Effector memory CD8-positive, alpha-beta T cell (primary cell): ENCODE measurements around the gene DUSP7.
A peak's percentile ranks its signal among the peaks of the same experiment; 100 is the strongest.

ENCODE experiments used
- ATAC-seq: fragments of 150-1000 bp; cut with Tn5 transposase; replicated peaks from 2 replicates; pipeline ENCODE4 v1.10.0; 2021; ENCODE audit warnings: mild to moderate bottlenecking, moderate library complexity
- DNase-seq, 3 experiments: peaks; one replicate each; pipeline ENCODE4 v3.0.0; 2021
- H3K27ac Mint-ChIP-seq, 2 donors: one replicate each; pipeline ENCODE4 v1.8.0; 2022; ENCODE audit warnings: mild to moderate bottlenecking in 2 of 2, mixed read lengths in 2 of 2, moderate library complexity in 2 of 2
- H3K27me3 Mint-ChIP-seq, 2 donors: one replicate each; pipeline ENCODE4 v1.8.0; 2022; ENCODE audit warnings: mixed read lengths in 2 of 2
- H3K36me3 Mint-ChIP-seq: one replicate; pipeline ENCODE4 v1.8.0; 2022; ENCODE audit warnings: mild to moderate bottlenecking, moderate library complexity, mixed read lengths; ENCODE audit not compliant: insufficient read depth
- H3K4me1 Mint-ChIP-seq, 2 donors: one replicate each; pipeline ENCODE4 v1.8.0; 2022; ENCODE audit warnings: low read depth in 2 of 2, mixed read lengths in 2 of 2
- H3K4me3 Mint-ChIP-seq, 2 donors: one replicate each; pipeline ENCODE4 v1.8.0; 2022; ENCODE audit warnings: mild to moderate bottlenecking in 2 of 2, mixed read lengths in 2 of 2, moderate library complexity in 2 of 2
- H3K9me3 Mint-ChIP-seq, 2 donors: one replicate each; pipeline ENCODE4 v1.8.0; 2022; ENCODE audit warnings: mixed read lengths in 2 of 2

DUSP7 gene

GRCh38 chr3:52031896-52032295 is 24.5 kb downstream of the DUSP7 start:
- DNase-seq (no peak), ATAC-seq (no peak)
- Mint-ChIP-seq H3K27me3 (no peaks in the 10 kb centered on the region), H3K27ac (peak overlapping the region in 1 of 2 donors; percentile 19), H3K9me3 (no peaks in the 10 kb centered on the region), H3K36me3 (no peaks in the 10 kb centered on the region), H3K4me3 (no peak overlapping the region), H3K4me1 (peaks cover 0 to 2% of the 10 kb centered on the region in 2 donors)

GRCh38 chr3:52030714-52031310 is 25.6 kb downstream of the DUSP7 start:
- Mint-ChIP-seq H3K9me3 (no peaks in the 10 kb centered on the region), H3K4me1 (peaks cover 0 to 2% of the 10 kb centered on the region in 2 donors), H3K36me3 (no peaks in the 10 kb centered on the region), H3K27me3 (no peaks in the 10 kb centered on the region), H3K27ac (peak overlapping the region in 1 of 2 donors; percentile 10), H3K4me3 (no peak overlapping the region)
- DNase-seq (no peak), ATAC-seq (no peak)

- H3K9me3 Mint-ChIP-seq: no peaks in the 10 kb centered on the region
- DNase-seq (no peak), ATAC-seq (no peak)
- no peaks in the 10 kb centered on the region for H3K36me3 Mint-ChIP-seq
- H3K4me3 Mint-ChIP-seq: no peak overlapping the region
- H3K27ac Mint-ChIP-seq: peak overlapping the region in 1 of 2 donors; percentile 38
- peaks cover 0 to 2% of the 10 kb centered on the region in 2 donors for H3K4me1 Mint-ChIP-seq
- no peaks in the 10 kb centered on the region for H3K27me3 Mint-ChIP-seq
These were observed 26.8 kb downstream of the DUSP7 start for GRCh38 chr3:52029535-52029934.

GRCh38 chr3:52029053-52029452 is 27.3 kb downstream of the DUSP7 start:
- no peak for ATAC-seq
- H3K36me3 Mint-ChIP-seq: no peaks in the 10 kb centered on the region
- peaks cover 0 to 2% of the 10 kb centered on the region in 2 donors for H3K4me1 Mint-ChIP-seq
- H3K27ac Mint-ChIP-seq: no peak overlapping the region
- DNase-seq: no peak
- no peaks in the 10 kb centered on the region for H3K27me3 Mint-ChIP-seq
- H3K4me3 Mint-ChIP-seq: no peak overlapping the region
- H3K9me3 Mint-ChIP-seq: no peaks in the 10 kb centered on the region

GRCh38 chr3:52028572-52028971 is 27.8 kb downstream of the DUSP7 start:
- peaks cover 0 to 2% of the 10 kb centered on the region in 2 donors for H3K4me1 Mint-ChIP-seq
- H3K27me3 Mint-ChIP-seq: no peaks in the 10 kb centered on the region

GRCh38 chr3:52026041-52026440 is 30.3 kb downstream of the DUSP7 start:
- Mint-ChIP-seq H3K4me3 (no peak overlapping the region), H3K27me3 (no peaks in the 10 kb centered on the region), H3K4me1 (peaks cover 0 to 2% of the 10 kb centered on the region in 2 donors), H3K9me3 (no peaks in the 10 kb centered on the region), H3K27ac (peak overlapping the region in 1 of 2 donors; percentile 57), H3K36me3 (no peaks in the 10 kb centered on the region)
- DNase-seq (no peak), ATAC-seq (no peak)

More at GRCh38 chr3:52028572-52028971, 27.8 kb downstream of the DUSP7 start:
- Mint-ChIP-seq H3K27ac (no peak overlapping the region), H3K9me3 (no peaks in the 10 kb centered on the region), H3K4me3 (no peak overlapping the region), H3K36me3 (no peaks in the 10 kb centered on the region)
- DNase-seq (no peak), ATAC-seq (no peak)

GRCh38 chr3:52025453-52025852 is 30.9 kb downstream of the DUSP7 start:
- no peak for ATAC-seq
- no peaks in the 10 kb centered on the region for H3K27me3 Mint-ChIP-seq
- H3K9me3 Mint-ChIP-seq: no peaks in the 10 kb centered on the region
- DNase-seq: no peak
- H3K36me3 Mint-ChIP-seq: no peaks in the 10 kb centered on the region
- peaks cover 0 to 2% of the 10 kb centered on the region in 2 donors for H3K4me1 Mint-ChIP-seq
- peak overlapping the region in 1 of 2 donors; percentile 57 for H3K27ac Mint-ChIP-seq
- no peak overlapping the region for H3K4me3 Mint-ChIP-seq

- no peaks in the 10 kb centered on the region for H3K9me3 Mint-ChIP-seq
- no peaks in the 10 kb centered on the region for H3K36me3 Mint-ChIP-seq
- DNase-seq: no peak
- no peak overlapping the region for H3K4me3 Mint-ChIP-seq
- H3K27me3 Mint-ChIP-seq: no peaks in the 10 kb centered on the region
- H3K4me1 Mint-ChIP-seq: no peaks in the 10 kb centered on the region
- H3K27ac Mint-ChIP-seq: peak overlapping the region; percentile 5 to 57
- ATAC-seq: no peak
These were observed 31.5 kb downstream of the DUSP7 start for GRCh38 chr3:52024765-52025452.

- Mint-ChIP-seq H3K4me1 (no peaks in the 10 kb centered on the region), H3K27me3 (no peaks in the 10 kb centered on the region), H3K9me3 (no peaks in the 10 kb centered on the region), H3K27ac (peak overlapping the region in 1 of 2 donors; percentile 5), H3K36me3 (no peaks in the 10 kb centered on the region), H3K4me3 (no peak overlapping the region)
- DNase-seq: no peak
- ATAC-seq: no peak
These were observed 32.3 kb downstream of the DUSP7 start for GRCh38 chr3:52023860-52024764.

GRCh38 chr3:52023101-52023770 is 33.1 kb downstream of the DUSP7 start:
- no peaks in the 10 kb centered on the region for H3K4me1 Mint-ChIP-seq
- DNase-seq: no peak
- no peaks in the 10 kb centered on the region for H3K36me3 Mint-ChIP-seq
- H3K4me3 Mint-ChIP-seq: no peak overlapping the region
- peak overlapping the region in 1 of 2 donors; percentile 41 for H3K27ac Mint-ChIP-seq
- ATAC-seq: no peak
- no peaks in the 10 kb centered on the region for H3K9me3 Mint-ChIP-seq
- H3K27me3 Mint-ChIP-seq: no peaks in the 10 kb centered on the region

- Mint-ChIP-seq H3K36me3 (no peaks in the 10 kb centered on the region), H3K4me1 (no peaks in the 10 kb centered on the region), H3K27ac (no peak overlapping the region), H3K9me3 (no peaks in the 10 kb centered on the region), H3K27me3 (no peaks in the 10 kb centered on the region), H3K4me3 (no peak overlapping the region)
- no peak for DNase-seq
- ATAC-seq: no peak
These were observed 33.9 kb downstream of the DUSP7 start for GRCh38 chr3:52022323-52023100.

- H3K27me3 Mint-ChIP-seq: no peaks in the 10 kb centered on the region
- no peaks in the 10 kb centered on the region for H3K4me1 Mint-ChIP-seq
- no peaks in the 10 kb centered on the region for H3K9me3 Mint-ChIP-seq
- H3K36me3 Mint-ChIP-seq: no peaks in the 10 kb centered on the region
- ATAC-seq (no peak), DNase-seq (no peak)
- peak overlapping the region; percentile 7 to 14 for H3K27ac Mint-ChIP-seq
- H3K4me3 Mint-ChIP-seq: no peak overlapping the region
These were observed 34.7 kb downstream of the DUSP7 start for GRCh38 chr3:52021489-52022268.
